NB4 (cell line): Measurements from ENCODE around the gene P2RY4.

Experiments
- POLR2A ChIP-seq: IDR thresholded peaks from 2 replicates; pipeline ENCODE4 v1.6.1; 2011; ENCODE audit warnings: mild to moderate bottlenecking; ENCODE audit not compliant: insufficient read length; ENCODE audit errors: extremely low read depth
- TF ChIP-seq, protein P1 (sequence below): IDR thresholded peaks from one replicate; pipeline ENCODE4 v1.5.1; 2012; ENCODE audit warnings: low read depth, low read length
- TF ChIP-seq, protein P2 (sequence below): IDR thresholded peaks from 2 replicates; pipeline ENCODE4 v1.6.1; 2011; ENCODE audit warnings: low read depth, low read length

- TF ChIP-seq POLR2A, result no peak
- TF ChIP-seq, protein P1, sequence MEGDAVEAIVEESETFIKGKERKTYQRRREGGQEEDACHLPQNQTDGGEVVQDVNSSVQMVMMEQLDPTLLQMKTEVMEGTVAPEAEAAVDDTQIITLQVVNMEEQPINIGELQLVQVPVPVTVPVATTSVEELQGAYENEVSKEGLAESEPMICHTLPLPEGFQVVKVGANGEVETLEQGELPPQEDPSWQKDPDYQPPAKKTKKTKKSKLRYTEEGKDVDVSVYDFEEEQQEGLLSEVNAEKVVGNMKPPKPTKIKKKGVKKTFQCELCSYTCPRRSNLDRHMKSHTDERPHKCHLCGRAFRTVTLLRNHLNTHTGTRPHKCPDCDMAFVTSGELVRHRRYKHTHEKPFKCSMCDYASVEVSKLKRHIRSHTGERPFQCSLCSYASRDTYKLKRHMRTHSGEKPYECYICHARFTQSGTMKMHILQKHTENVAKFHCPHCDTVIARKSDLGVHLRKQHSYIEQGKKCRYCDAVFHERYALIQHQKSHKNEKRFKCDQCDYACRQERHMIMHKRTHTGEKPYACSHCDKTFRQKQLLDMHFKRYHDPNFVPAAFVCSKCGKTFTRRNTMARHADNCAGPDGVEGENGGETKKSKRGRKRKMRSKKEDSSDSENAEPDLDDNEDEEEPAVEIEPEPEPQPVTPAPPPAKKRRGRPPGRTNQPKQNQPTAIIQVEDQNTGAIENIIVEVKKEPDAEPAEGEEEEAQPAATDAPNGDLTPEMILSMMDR, result no peak
- TF ChIP-seq, protein P2, sequence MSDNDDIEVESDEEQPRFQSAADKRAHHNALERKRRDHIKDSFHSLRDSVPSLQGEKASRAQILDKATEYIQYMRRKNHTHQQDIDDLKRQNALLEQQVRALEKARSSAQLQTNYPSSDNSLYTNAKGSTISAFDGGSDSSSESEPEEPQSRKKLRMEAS, result no peak
Observed at GRCh38 chrX:70279081-70279480, 19.1 kb upstream of the P2RY4 start.
